GM19193 (cell line): ENCODE measurements around the gene RHOF.

ENCODE experiments used
- POLR2A ChIP-seq: IDR thresholded peaks from 4 replicates; pipeline ENCODE4 v1.6.1; 2011; ENCODE audit not compliant: insufficient read depth, insufficient read length; ENCODE audit errors: extremely low read depth

The RHOF gene

GRCh38 chr12:121793440-121793837, at the start of gene RHOF:
TSS of gene RHOF (minus strand) at chr12:121793688. CDS start at chr12:121793633, 55 bp downstream.
- TF ChIP-seq POLR2A = peak; percentile 76

DNA sequence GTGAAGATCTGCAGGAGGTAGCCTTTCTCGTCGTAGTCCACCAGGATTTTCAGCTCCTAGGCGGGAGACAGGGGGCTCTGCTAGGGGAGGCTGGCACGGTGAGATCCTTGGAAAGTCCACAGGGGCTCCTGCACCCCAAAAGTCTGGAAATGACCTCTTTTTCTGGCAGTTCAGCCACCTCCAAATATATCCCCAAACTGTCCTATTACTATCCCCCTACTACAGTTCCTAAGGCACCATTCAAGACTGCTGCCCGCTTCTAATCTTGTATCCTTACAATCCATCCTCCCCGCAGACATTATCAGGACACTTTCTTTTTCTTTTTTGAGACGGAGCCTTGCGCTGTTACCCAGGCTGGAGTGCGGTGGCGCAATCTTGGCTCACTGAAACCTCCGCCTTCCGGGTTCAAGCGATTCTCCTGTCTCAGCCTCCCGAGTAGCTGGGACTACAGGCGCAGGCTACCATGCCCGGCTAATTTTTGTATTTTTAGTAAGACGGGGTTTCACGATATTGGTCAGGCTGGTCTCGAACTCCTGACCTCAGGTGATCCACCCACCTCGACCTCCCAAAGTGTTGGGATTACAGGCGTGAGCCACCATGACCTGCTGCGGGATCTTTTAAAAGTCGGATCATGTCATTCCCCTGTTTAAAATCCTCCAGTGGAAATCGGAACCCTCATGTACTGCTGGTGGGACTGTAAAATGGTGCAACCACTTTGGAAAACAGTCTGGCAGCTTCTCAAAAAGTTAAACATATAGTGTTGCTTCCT, 46.7 kb upstream of the RHOF start:
- no peak for TF ChIP-seq POLR2A

DNA sequence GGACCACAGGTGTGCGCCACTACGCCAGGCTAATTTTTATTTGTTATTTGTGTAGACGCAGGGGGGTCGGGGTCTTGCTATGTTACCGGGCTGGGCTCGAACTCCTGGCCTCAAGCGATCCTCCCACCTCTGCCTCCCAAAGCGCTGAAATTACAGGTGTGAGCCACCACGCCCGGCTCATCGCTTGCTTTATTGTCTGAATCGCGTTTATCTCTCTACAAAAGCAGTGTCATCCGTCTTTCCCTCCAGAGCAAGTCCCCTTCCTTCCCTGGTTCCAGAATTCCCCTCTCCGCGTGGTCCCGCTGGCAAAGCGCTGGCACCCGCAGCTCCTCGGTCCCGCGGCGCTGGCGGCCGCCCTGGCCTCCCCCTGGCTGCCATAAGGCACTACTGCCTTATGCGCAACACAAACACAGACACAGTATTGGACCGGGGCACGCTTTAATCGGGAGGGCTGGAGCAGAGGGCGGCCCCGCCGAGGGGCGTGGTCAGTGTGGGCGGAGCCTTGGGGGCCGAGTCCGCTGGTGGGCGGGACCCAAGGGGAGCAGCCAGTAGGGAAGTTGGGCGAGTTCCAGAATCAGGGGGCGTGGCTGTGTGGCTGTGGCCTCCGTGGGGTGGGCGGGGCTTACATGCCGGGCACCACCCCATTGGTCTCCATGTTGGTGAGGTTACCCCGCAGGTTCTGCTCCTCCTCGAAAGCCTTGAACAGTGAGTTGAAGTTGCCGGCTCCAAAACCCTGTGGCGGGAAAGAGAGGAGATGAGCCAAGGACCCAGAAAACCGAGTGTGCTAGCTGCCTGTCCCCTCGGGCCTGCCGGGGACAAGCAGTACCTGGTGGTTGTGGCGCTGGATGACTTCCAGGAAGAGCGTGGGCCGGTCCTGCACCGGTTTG, 45.9 kb upstream of the RHOF start:
- peak; percentile 75 for TF ChIP-seq POLR2A

DNA sequence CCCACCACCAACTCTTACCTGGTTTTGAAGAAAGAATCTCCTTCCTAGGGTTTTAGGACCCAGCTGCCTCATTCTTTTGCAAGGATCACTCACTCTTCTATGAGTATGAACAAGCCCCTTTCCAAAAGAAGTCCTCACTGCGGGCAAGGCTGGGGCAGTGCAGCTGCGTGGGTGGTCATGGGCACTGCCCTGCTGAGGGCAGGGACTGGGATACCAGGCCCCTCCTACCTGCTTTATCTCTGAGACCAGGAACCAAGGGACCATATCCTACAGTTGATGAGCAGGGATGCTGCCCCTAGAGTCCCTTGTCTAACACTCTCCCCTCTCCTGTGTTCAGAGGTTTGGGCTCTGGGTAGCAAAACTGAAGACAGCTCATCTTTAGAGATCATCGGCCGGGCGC, 44.6 kb upstream of the RHOF start:
- TF ChIP-seq POLR2A = no peak

GRCh38 chr12:121837680-121838079, 44.2 kb upstream of the RHOF start:
- TF ChIP-seq POLR2A = no peak

DNA sequence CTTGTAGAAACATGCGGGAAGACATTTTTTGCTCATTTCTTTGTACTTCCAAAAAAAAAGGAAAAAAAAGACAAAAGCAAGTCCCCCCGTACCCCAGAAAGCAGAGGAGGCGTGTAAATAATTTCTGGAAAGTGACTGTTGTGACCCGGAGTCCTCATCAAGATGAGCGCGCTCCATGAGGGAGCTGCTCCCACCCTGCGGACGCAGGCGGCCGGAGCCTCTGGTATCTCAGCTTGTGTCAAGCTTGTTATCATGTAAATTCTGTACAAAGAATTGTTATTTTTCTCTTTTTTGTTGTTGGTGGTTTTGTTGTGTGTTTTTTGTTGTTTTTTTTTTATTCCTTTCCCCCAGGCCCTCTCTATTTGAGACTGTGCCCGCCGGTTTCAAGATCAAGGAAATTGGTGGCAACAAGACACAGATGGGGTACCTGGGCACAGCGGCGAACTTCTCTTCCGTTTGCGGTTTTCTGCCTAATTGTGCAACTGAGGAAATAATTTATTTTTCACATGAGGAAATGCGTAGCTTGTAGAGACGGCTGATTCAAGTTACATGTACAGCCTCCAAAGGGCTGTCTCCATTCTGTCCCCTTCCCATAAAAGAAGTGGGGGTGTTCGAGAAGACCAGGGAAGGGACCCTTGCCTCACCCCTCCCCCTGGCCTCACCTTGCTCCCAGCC, 38.2 kb upstream of the RHOF start:
- TF ChIP-seq POLR2A = no peak

- no peak for TF ChIP-seq POLR2A
Observed at GRCh38 chr12:121830588-121831265, 37.2 kb upstream of the RHOF start.

DNA sequence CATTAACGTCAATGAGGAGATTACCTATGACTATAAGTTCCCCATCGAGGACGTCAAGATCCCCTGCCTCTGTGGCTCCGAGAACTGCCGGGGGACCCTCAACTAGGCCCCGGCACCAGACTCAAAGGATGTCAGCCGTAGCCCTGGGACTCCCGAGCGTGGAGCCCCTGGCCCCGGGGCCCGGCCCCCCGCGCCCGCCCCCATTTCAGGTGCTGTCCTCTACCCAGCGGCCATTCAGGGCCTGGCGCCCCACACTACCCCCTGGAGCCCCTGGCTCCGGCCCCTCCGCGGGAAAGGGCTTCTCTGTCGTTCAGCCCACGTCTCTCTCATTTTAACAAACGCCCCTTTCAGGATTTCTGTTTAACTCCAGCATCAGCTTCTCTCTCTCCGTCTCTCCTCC, 36.6 kb upstream of the RHOF start:
- TF ChIP-seq POLR2A = no peak

DNA sequence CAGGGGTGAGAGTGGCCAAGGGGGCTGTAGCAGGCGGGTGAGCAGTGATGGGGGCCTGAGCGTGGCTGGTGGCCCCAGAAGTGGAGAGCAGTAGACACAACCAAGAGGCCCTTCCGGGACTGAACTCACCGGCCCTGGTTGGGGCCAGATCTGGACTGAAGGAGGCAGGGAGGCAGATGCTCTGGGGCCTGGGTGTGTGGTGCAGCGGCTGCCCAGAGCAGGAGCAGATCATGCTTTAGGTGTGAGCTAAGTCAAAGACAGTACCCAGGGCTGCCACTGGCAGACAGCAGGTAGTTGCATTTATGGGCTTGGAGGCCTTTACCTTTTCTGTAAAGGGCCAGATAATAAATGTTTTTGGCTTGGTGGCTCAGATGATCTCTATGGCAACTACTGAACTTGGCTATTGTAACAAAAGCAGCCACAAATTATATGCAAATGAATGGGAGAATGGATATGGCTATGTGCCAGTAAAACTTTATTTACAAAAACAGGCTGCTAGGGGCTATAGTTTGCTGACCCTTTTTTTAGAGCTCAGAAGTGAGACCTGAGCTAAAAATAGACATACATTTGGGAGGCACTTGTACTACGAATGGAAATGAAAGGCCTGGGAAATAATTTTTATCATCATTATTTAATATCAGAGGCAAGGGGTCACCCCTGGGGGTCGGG, 35.9 kb upstream of the RHOF start:
- TF ChIP-seq POLR2A = no peak

DNA sequence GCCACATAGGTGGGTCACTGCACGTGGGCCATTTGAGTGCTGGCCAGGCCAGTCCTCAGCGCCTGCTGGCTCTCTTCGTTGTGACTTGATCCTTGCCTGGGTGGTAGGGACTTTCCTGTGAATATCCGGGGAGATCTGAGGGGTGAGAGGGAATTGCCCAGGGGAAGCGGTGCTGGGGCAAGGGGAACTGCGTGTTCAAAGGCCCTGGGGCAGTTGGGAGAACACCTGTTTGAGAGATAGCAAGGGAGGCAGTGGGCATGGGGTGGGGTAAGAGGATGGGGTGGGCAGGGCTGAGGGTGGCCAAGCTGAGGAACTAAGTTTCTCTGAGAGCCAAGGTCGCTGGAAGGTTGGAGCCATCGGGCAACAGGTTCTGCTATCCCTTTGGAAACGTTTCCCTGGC, 35.3 kb upstream of the RHOF start:
- TF ChIP-seq POLR2A = no peak

- no peak for TF ChIP-seq POLR2A
Observed at GRCh38 chr12:121828306-121828705, 34.8 kb upstream of the RHOF start.

DNA sequence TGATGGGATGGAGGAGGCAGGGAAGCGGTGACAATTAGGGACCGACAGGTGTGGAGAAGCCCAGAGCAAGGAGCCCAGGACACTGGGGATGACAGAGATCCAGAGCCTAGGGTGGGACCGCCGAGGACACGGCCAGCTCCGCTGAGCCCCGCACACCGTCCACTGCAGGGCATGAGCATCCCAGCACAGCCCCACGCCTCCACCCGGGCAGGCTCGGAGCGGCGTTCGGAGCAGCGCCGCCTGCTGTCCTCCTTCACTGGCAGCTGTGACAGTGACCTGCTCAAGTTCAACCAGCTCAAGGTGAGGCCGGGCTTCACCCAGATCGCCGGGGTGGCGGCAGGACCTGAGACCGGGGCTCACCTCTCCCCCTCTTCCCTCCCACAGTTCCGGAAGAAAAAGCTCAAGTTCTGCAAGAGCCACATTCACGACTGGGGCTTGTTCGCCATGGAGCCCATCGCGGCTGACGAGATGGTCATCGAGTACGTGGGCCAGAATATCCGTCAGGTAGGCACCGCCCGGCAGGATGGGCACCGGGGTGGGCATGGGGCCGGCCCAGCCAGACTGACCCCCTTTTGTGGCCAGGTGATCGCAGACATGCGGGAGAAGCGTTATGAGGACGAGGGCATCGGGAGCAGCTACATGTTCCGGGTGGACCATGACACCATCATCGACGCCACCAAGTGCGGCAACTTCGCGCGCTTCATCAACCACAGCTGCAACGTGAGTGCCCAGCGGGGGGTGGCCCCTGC, 34.0 kb upstream of the RHOF start:
- no peak for TF ChIP-seq POLR2A

DNA sequence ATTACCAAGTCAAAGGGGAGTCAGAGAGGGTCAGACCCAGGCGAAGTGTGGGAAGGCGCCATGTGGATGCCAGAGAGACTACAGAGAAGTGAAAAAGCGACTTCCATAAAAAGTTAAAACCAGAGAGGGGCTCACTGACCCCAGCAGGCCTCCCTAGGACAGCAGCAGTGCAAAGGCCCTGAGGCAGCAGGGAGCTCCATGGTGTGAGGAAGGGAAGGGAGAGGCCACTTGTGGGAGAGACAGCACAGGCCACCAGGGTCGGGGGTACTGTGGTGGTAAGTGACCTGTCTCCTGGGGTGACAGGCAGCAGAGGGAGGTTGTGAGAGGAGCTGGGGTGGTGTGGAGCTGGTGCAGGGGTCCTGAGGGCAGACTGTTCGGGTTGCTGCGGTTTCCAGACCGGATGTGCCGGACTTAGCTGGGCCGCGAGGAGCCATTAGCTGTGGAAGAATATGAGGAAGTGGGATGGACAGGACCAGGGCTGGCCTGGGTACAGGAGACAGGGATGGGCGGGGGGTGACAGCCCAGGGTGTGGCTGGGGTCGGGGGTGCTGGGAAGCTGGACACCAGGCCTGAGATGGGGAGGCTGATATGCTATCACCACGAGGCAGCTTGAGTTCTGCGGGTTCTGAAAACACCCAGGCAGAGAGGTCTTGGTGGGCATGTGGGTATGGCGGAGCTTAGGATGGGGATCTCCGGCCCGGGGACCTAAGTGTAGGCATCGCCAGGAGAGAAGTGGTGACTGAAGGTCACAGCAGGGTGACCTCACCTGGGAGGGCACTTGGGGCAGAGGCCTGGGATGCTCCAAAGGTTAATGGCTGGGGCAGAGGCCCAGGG, 33.0 kb upstream of the RHOF start:
- no peak for TF ChIP-seq POLR2A
